Measurements from ENCODE around the gene CAV3.

- TF ChIP-seq CTCF (conservative IDR thresholded peaks at IDR 0.05; ENCODE audit: low read depth, low read length): no peak
- TF ChIP-seq EZH2phosphoT487 (IDR thresholded peaks at IDR 0.05; ENCODE audit: borderline replicate concordance, low read length): no peak
Observed at GRCh38 chr3:8749316-8749715, 15.7 kb downstream of the CAV3 start.
